Spinal cord (tissue), 10 donors: ENCODE results near the gene DPP6. TPM values are rescaled to one million over a fixed set of nuclear protein-coding genes. Genes with fewer than 3 reads are reported as not detected.

Experiments
- DNase-seq, 6 donors: peaks; one replicate each; pipeline versions ENCODE4 v3.0.0 to v3.0.0-alpha.2; 2013 to 2015; ENCODE audit warnings: low spot score in 6 of 6, low read depth in 4 of 6
- H3K27ac ChIP-seq: one replicate; pipeline ENCODE4 v1.5.1; 2013; ENCODE audit warnings: low read depth, low read length, control low read depth
- H3K27me3 ChIP-seq: one replicate; pipeline ENCODE4 v1.6.1; 2013; ENCODE audit warnings: low read length; ENCODE audit not compliant: control insufficient read depth, insufficient read depth
- H3K36me3 ChIP-seq: one replicate; pipeline ENCODE4 v1.6.1; 2013; ENCODE audit warnings: low read length; ENCODE audit not compliant: control insufficient read depth, insufficient read depth
- H3K4me1 ChIP-seq: one replicate; pipeline ENCODE4 v1.6.1; 2013; ENCODE audit warnings: low read length; ENCODE audit not compliant: control insufficient read depth, insufficient read depth
- H3K4me3 ChIP-seq: one replicate; pipeline ENCODE4 v1.5.1; 2013; ENCODE audit warnings: low read depth, low read length, control low read depth
- H3K9me3 ChIP-seq: one replicate; pipeline ENCODE4 v1.6.1; 2013; ENCODE audit warnings: low read length; ENCODE audit not compliant: control insufficient read depth, insufficient read depth
- WGBS: methylation state at CpG from one replicate; pipeline ENCODE4 v1.1.5; 2013; ENCODE audit warnings: missing lambda C conversion rate; ENCODE audit not compliant: insufficient coverage; 5-methylcytosine and 5-hydroxymethylcytosine counted together
- polyA plus RNA-seq, 2 donors: library from polyadenylated mRNA; unstranded; fragments of 120-200 nt; gene quantifications; one replicate each; pipeline ENCODE4 v1.2.1, GENCODE V29; 2013; ENCODE audit not compliant: insufficient read length in 2 of 2
- total RNA-seq, 2 donors: library from RNA; depleted of rRNA in 1 of 2; stranded (reverse); fragments of 120-200 nt in 1 of 2; fragments of >200 nt in 1 of 2; gene quantifications; one replicate each; pipeline versions ENCODE4 v1.2.3 to v1.2.4, GENCODE V29; 2013 to 2014
- donor health status: healthy.

DPP6 gene
- total and polyA plus RNA-seq, 4 donors = 36.3 to 104 (median 78.5) TPM

DNA sequence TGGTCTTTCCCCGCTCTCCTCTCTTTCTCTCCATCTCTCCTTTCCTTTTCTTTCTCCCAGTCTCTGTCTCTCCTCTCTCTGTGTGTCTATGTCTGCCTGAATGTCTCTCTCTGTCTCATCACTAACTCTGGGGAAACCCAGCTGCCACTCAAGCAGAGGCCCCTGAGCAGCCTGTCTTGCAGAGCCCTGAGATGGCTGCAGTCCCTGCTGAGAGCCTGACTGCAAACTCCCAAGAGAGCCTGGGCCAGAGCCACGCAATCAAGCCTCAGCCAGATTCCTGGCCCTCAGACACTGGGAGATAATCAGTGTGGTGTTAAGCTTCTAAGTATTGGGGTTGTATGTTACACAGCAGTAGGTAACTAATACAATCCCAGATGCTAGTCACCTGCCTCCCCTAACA lies 859.2 kb downstream of the DPP6 start:
- Histone ChIP-seq H3K36me3 (no peaks in the 10 kb centered on the region), H3K27me3 (peaks cover 8% of the 10 kb centered on the region), H3K4me1 (peaks cover 25% of the 10 kb centered on the region), H3K9me3 (no peaks in the 10 kb centered on the region), H3K4me3 (no peak overlapping the region), H3K27ac (no peak overlapping the region)
- no peak for DNase-seq
- no CpG with 5 or more reads among the region's 2 CpGs for WGBS

DNA sequence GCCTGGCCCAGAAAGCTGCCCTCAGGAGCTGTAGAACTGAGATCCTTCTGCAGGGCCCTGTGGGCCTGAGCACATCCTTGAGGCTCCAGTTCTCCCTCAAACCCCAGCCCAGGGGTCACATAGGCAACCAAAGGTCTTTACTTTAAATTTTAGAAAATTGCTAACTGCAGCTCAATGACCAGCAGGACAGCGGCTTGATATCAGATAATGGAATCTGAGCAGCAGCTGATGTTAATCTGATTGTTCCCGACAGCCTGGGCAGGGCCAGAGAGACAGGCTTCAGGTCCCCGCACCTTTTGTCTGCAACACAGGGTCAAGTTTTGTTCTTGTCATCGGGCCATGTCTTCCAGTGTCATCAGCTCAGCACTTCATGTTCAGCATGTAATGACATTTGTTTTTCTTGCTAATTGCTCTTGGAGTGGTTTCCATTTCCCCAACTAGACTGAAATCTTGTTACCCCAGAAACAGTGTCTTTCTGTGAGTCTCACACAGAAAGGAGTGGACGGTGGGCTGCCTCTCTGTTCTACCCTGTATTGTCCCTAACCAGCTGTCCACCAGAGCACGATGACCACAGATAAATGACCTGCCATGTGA lies 859.8 kb downstream of the DPP6 start:
- H3K27me3 ChIP-seq = peaks cover 8% of the 10 kb centered on the region
- 76% methylated on average over 5 of the region's 6 CpGs for WGBS
- peak in 1 of 6 donors; percentile 64 for DNase-seq
- H3K4me1 ChIP-seq = peaks cover 25% of the 10 kb centered on the region
- no peaks in the 10 kb centered on the region for H3K36me3 ChIP-seq
- H3K4me3 ChIP-seq = no peak overlapping the region
- H3K27ac ChIP-seq = no peak overlapping the region
- no peaks in the 10 kb centered on the region for H3K9me3 ChIP-seq

DNA sequence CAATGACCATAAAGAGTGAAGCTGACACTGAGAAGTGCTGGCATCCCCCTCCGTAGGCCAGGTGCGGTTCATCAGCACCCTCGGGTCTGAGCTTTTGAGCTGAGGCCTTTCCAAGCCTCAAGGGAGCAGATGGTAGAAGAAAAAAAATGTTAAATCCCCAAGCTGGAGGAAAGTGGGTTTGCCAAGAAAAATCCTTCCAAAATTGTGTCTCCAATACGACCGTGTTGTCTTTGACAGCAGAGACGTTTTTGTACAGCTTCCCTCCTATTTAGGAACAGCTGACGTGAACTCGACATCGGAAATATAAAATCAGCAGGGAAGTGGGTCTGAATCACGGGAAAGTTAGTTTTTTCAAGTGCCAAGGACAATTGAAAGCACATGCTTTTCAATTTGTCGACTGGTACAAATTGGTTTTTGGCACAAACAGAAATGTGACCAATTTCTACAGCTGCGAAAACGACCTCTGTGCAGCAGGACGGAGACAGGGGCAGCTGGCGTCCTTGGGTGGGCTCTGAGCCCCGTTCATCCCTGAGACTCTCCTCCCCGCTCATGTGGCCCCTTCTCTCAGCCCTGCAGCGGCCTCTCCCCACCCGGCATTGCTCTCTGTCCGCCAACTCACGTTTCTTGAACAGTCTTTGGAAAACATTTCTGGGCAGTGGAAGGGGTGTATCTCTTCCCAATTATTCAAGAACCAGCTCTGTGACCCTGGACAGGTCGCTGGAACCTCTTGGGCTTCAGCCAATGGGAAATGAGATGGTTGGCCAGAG lies 860.9 kb downstream of the DPP6 start:
- peak in 5 of 6 donors; percentile 19 to 96 (median 28) for DNase-seq
- H3K27ac ChIP-seq = peak overlapping the region; percentile 61
- 46% methylated on average over 21 of the region's 22 CpGs for WGBS
- no peaks in the 10 kb centered on the region for H3K9me3 ChIP-seq
- peaks cover 22% of the 10 kb centered on the region for H3K4me1 ChIP-seq
- H3K27me3 ChIP-seq = peaks cover 8% of the 10 kb centered on the region
- no peak overlapping the region for H3K4me3 ChIP-seq
- H3K36me3 ChIP-seq = no peaks in the 10 kb centered on the region

DNA sequence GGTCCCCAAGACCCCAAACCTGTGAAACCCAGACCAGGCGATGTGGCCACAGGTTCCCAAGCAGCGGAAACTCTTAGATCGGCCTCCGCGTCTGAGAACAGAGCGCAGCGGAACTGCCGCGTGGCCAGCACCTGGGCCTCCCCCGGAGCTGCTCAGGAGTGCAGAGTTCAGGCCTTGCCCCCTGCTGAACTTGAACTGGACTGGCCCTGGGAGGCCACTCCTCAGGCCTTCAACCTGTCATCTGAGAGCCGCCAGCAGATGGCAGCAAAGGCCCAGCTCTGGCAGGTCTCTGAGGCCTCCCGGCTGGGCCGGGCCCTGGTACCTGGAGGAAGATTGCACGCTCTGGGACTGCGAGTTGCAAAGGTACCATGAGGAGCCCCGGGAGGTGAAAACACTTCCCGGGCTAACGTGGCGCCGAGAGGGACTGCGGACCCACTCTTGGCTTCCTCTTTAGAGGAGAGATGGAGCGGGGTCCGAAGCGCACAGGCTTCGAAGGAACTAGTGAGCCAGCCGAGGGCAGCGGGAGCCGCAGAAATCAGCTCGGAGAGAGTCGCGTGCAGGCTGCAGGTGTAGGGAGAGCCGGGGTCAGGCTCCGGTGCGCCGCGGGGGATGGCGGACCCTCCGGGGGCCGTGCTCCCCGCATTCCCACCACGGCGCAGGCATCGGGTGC lies 861.6 kb downstream of the DPP6 start:
- Histone ChIP-seq H3K27me3 (peaks cover 8% of the 10 kb centered on the region), H3K9me3 (no peaks in the 10 kb centered on the region), H3K36me3 (no peaks in the 10 kb centered on the region), H3K27ac (peak overlapping the region; percentile 61), H3K4me1 (peaks cover 22% of the 10 kb centered on the region), H3K4me3 (no peak overlapping the region)
- peak; percentile 62 to 93 (median 69) for DNase-seq
- WGBS = 10% methylated on average over 43 of the region's 43 CpGs

DNA sequence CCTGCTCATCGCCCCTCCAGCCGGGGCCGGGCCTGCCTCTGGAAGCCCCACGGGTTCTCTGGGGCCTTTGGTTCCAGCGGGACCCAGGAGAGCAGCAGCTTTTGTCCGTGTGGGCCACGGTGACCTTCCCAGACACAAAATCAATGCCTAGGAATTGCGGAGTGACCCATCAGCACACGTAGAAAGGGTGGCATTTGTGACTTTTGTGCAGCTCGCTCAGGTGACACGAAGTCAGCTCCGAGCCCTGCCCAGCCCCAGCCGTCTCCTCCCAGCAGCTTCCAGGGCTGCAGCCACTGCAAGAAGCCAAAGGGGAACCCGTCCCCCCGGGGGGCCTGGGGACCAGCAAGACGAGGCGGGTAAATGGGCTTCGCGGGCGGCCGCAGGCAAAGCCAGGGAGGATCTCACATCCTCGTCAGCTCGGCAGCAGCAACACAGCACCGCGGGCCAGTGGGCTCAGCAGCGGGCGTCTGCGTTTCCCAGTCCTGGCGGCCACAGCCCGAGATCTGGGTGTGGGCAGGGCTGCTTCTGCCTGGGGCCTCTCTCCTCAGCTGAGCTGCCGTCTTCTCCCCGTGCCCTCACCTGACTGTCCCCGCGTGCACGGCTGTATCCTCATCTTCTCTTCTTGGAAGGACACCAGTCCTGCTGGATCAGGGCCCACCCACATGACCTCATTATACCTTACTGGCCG lies 862.3 kb downstream of the DPP6 start:
- Histone ChIP-seq H3K36me3 (no peaks in the 10 kb centered on the region), H3K9me3 (no peaks in the 10 kb centered on the region), H3K27ac (no peak overlapping the region), H3K4me3 (no peak overlapping the region), H3K27me3 (peaks cover 8% of the 10 kb centered on the region), H3K4me1 (peaks cover 22% of the 10 kb centered on the region)
- 41% methylated on average over 35 of the region's 36 CpGs for WGBS
- DNase-seq = no peak

DNA sequence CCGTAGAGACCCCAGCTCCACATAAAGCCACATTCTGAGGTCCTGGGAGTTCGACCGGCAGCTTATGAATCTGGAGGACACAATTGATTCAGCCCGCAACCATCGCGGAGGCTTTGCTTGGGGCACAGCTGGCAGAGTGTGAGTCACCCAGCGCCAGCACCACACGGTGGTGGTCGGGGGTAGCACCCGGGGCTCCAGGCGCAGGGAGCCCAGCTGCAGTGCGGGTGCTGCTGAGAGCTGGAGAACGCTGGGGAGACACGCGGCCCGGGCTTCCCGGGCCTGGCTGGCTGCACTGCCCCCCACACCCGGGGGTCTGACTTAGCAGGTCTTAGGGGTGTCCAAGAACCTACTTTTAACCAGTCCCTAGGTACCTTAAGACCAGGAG lies 862.8 kb downstream of the DPP6 start:
- 66% methylated on average over 8 of the region's 18 CpGs for WGBS
- peak in 2 of 6 donors; percentile 22 to 54 for DNase-seq
- no peaks in the 10 kb centered on the region for H3K9me3 ChIP-seq

DNA sequence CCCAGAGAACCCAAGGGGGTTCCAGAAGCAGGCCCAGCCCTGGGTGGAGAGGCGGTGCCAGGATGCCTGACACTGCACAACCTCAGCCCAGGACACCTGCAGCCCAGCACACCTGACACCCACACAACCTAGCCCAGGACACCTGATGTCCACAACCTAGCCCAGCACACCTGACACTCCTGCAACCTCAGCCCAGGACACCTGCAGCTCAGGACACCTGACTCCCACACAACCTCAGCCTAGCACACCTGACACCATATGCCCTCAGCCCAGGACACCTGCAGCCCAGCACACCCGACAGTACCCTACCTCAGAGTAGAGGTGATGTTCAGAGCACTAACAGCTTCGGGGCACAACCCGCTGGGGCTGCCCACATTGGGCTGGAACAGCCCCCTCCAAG lies 863.4 kb downstream of the DPP6 start:
- WGBS = 93% methylated on average over 1 of the region's 4 CpGs
- no peak for DNase-seq
- Histone ChIP-seq H3K4me3 (no peak overlapping the region), H3K27me3 (peaks cover 8% of the 10 kb centered on the region), H3K4me1 (peaks cover 22% of the 10 kb centered on the region), H3K27ac (no peak overlapping the region), H3K36me3 (no peaks in the 10 kb centered on the region), H3K9me3 (no peaks in the 10 kb centered on the region)

More for the DNA sequence above, 862.8 kb downstream of the DPP6 start:
- H3K27me3 ChIP-seq = peaks cover 8% of the 10 kb centered on the region
- H3K4me1 ChIP-seq = peaks cover 22% of the 10 kb centered on the region
- H3K4me3 ChIP-seq = no peak overlapping the region
- no peaks in the 10 kb centered on the region for H3K36me3 ChIP-seq
- H3K27ac ChIP-seq = no peak overlapping the region

DNA sequence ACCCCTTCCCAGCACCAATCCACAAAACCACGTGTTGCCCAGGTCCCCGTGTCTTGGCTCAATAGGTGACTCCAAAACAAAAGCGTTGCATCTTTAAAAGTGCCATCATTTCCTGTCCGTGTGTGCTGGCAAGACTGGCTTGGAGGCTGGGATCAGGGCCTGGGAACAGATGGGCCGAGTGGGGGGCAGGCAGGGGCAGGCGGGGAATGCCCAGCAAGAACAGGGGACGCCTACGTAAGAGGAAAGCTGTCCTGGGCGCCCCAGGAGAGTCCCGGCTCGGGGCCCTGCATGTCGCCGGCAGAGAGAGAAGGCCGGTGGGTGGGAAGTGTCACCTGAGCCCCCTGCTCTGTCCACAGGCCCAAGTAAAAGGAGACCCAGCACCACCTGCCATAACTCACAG lies 864.2 kb downstream of the DPP6 start:
- H3K36me3 ChIP-seq = no peaks in the 10 kb centered on the region
- peaks cover 22% of the 10 kb centered on the region for H3K4me1 ChIP-seq
- DNase-seq = no peak
- no peaks in the 10 kb centered on the region for H3K9me3 ChIP-seq
- no peak overlapping the region for H3K4me3 ChIP-seq
- H3K27ac ChIP-seq = no peak overlapping the region
- 81% methylated on average over 13 of the region's 14 CpGs for WGBS
- peaks cover 8% of the 10 kb centered on the region for H3K27me3 ChIP-seq
